ENCODE measurements around the gene THADA. TPM values are rescaled to one million over a fixed set of nuclear protein-coding genes. Genes with fewer than 3 reads are reported as not detected.
A peak's percentile ranks its signal among the peaks of the same experiment; 100 is the strongest.

The THADA gene
- total RNA-seq, 1 experiment from 2014 or later, result 27.5 TPM

DNA sequence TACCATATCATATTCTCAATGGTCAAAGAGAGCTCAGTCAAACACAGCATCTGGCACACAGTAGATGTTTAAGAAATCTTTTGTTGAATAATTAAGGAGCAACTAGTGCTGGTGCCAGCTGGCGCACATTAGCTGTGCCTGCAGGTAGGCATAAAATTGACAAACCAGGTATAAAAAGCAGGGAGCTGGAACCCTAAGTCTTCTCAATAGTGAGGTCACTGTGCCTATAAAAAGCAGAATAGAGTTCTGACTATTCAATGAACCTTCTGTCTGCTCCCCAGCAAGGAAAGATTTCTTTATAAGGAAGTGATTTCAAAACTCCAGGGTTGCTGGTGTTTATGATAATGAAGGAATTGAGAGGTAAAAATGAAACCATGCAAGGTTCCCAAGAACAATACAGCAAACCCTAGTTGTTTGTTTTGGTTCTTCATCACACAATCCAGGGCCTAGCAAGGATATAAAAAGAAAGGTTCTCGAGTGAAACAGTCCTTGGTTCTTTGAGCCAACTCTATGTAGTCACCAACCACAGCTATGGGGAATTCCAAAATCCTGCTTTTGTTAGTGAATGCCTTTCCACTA lies 76.1 kb downstream of the THADA start:
- TF ChIP-seq TEAD1 (CRISPR knock-in tag; IDR thresholded peaks at IDR 0.05), result no peak
- no peak for TF ChIP-seq KAT7 (CRISPR knock-in tag; IDR thresholded peaks at IDR 0.05; ENCODE audit: borderline replicate concordance)
- TF ChIP-seq ZNF219 (CRISPR knock-in tag; IDR thresholded peaks at IDR 0.05; ENCODE audit: borderline replicate concordance), result no peak
- TF ChIP-seq STAT6 (CRISPR knock-in tag; conservative IDR thresholded peaks at IDR 0.05; ENCODE audit: low read depth), result no peak
- TF ChIP-seq ZNF138 (CRISPR knock-in tag; conservative IDR thresholded peaks at IDR 0.05), result no peak
- TF ChIP-seq, protein P1, sequence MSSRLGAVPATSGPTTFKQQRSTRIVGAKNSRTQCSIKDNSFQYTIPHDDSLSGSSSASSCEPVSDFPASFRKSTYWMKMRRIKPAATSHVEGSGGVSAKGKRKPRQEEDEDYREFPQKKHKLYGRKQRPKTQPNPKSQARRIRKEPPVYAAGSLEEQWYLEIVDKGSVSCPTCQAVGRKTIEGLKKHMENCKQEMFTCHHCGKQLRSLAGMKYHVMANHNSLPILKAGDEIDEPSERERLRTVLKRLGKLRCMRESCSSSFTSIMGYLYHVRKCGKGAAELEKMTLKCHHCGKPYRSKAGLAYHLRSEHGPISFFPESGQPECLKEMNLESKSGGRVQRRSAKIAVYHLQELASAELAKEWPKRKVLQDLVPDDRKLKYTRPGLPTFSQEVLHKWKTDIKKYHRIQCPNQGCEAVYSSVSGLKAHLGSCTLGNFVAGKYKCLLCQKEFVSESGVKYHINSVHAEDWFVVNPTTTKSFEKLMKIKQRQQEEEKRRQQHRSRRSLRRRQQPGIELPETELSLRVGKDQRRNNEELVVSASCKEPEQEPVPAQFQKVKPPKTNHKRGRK (CRISPR knock-in tag; IDR thresholded peaks at IDR 0.05; ENCODE audit: borderline replicate concordance), result no peak
- TF ChIP-seq ZNF532 (CRISPR knock-in tag; IDR thresholded peaks at IDR 0.05; ENCODE audit: borderline replicate concordance), result no peak
- no peak for TF ChIP-seq CDX4 (CRISPR knock-in tag; IDR thresholded peaks at IDR 0.05; ENCODE audit: borderline replicate concordance)
- no peak for TF ChIP-seq MYBL2 (CRISPR knock-in tag; IDR thresholded peaks at IDR 0.05)
- no peak for TF ChIP-seq ZNF281 (CRISPR knock-in tag; IDR thresholded peaks at IDR 0.05)
- peak overlapping the region; percentile 44; the same call in 1 of the 2 replicates for H3K27ac Mint-ChIP-seq
- no peak overlapping the region for H3K4me3 Mint-ChIP-seq
- H3K27me3 Mint-ChIP-seq (ENCODE audit: low read depth), result no peaks in the 10 kb centered on the region
- DNase-seq (ENCODE audit: low spot score) (no peak), ATAC-seq (no peak)
- peaks cover 12% of the 10 kb centered on the region for H3K4me1 Mint-ChIP-seq
- ChIA-PET POLR2A (interaction anchor here (0.6 kb wide), 1 partner anchor 46 kb away, joined by 3 read pairs; no protein-coding TSS in a partner anchor), CTCF (no interaction called here)
- H3K9me3 Mint-ChIP-seq, result no peaks in the 10 kb centered on the region; the same call in 1 of the 2 replicates
- H3K36me3 Mint-ChIP-seq, result no peaks in the 10 kb centered on the region

GRCh38 chr2:43518718-43519117 lies 77.1 kb downstream of the THADA start:
- H3K4me3 Mint-ChIP-seq, result no peak overlapping the region

More at GRCh38 chr2:43518718-43519117, 77.1 kb downstream of the THADA start:
- TF ChIP-seq STAT6 (CRISPR knock-in tag; conservative IDR thresholded peaks at IDR 0.05; ENCODE audit: low read depth), result no peak
- TF ChIP-seq ERG (CRISPR knock-in tag; IDR thresholded peaks at IDR 0.05), result no peak
- TF ChIP-seq, protein P2, sequence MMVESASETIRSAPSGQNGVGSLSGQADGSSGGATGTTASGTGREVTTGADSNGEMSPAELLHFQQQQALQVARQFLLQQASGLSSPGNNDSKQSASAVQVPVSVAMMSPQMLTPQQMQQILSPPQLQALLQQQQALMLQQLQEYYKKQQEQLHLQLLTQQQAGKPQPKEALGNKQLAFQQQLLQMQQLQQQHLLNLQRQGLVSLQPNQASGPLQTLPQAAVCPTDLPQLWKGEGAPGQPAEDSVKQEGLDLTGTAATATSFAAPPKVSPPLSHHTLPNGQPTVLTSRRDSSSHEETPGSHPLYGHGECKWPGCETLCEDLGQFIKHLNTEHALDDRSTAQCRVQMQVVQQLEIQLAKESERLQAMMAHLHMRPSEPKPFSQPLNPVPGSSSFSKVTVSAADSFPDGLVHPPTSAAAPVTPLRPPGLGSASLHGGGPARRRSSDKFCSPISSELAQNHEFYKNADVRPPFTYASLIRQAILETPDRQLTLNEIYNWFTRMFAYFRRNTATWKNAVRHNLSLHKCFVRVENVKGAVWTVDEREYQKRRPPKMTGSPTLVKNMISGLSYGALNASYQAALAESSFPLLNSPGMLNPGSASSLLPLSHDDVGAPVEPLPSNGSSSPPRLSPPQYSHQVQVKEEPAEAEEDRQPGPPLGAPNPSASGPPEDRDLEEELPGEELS (CRISPR knock-in tag; IDR thresholded peaks at IDR 0.05), result no peak
- TF ChIP-seq FOXP1 (CRISPR knock-in tag; IDR thresholded peaks at IDR 0.05; ENCODE audit: borderline replicate concordance), result no peak
- DNase-seq (ENCODE audit: low spot score) (no peak), ATAC-seq (no peak)
- ChIA-PET POLR2A (no interaction called here), CTCF (no interaction called here)
- Mint-ChIP-seq H3K9me3 (no peaks in the 10 kb centered on the region), H3K4me1 (peaks cover 12% of the 10 kb centered on the region), H3K27me3 (ENCODE audit: low read depth) (no peaks in the 10 kb centered on the region), H3K36me3 (no peaks in the 10 kb centered on the region), H3K27ac (peak overlapping the region; percentile 38)
